ENCODE data around the gene FAM219A. TPM values are rescaled to one million over a fixed set of nuclear protein-coding genes. Genes with fewer than 3 reads are reported as not detected.
A peak's percentile ranks its signal among the peaks of the same experiment; 100 is the strongest.

Gene FAM219A
- total RNA-seq, 2 donors from 2014 or later = 17.1 to 19.6 TPM

DNA sequence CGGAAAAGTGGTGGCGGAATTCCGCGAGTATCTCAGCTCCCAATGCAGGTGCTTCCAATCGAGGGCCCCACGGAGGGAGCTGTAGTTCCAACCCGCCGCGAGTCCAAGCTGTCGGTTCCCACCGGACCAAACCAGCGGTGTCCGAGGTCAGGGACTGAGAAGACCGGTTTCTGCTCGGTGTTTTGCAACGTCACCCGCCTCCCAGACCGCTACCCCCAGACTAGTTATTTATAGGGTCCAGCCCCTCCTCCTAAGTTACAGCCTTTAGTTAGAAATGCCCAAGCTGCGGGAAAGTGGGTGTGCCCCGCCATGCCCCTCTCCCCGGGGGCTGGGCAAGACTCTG, 81.0 kb downstream of the FAM219A start:
- H3K27ac Mint-ChIP-seq = peak overlapping the region; percentile 36
- H3K27ac ChIP-seq (ENCODE audit: low read depth, low read length) = no peak overlapping the region
- no peak for DNase-seq
- H3K36me3 Mint-ChIP-seq (ENCODE audit: low read depth) = peaks cover 14% of the 10 kb centered on the region
- no peaks in the 10 kb centered on the region for H3K9me3 ChIP-seq (ENCODE audit: control insufficient read depth, low read length)
- H3K4me3 Mint-ChIP-seq = peak overlapping the region; percentile 87
- peaks cover 37% of the 10 kb centered on the region for H3K27me3 Mint-ChIP-seq (ENCODE audit: insufficient read depth)
- peak overlapping the region; percentile 57 for H3K9ac ChIP-seq (ENCODE audit: extremely low read depth, low read length, poor library complexity, severe bottlenecking)
- H3K36me3 ChIP-seq (ENCODE audit: control insufficient read depth, insufficient read depth, low read length) = peaks cover 15% of the 10 kb centered on the region
- H3K9me3 Mint-ChIP-seq = peaks cover 6% of the 10 kb centered on the region
- H3K4me1 ChIP-seq (ENCODE audit: control insufficient read depth, insufficient read depth, low read length) = no peaks in the 10 kb centered on the region
- peak overlapping the region; percentile 92 for H3K4me3 ChIP-seq (ENCODE audit: low read length)
- 16 to 32% methylated on average over 10 to 21 of the region's 21 CpGs for WGBS, 2 experiments (ENCODE audit: insufficient coverage in 1 of 2, insufficient read length in 1 of 2)
- H3K27me3 ChIP-seq (ENCODE audit: control insufficient read depth, insufficient read depth, low read length, poor library complexity, severe bottlenecking) = peaks cover 31% of the 10 kb centered on the region
- TF ChIP-seq CTCF (conservative IDR thresholded peaks at IDR 0.05) = no peak
- peaks cover 28% of the 10 kb centered on the region for H3K4me1 Mint-ChIP-seq

- peaks cover 31% of the 10 kb centered on the region for H3K27me3 Mint-ChIP-seq (ENCODE audit: insufficient read depth)
- peaks cover 11% of the 10 kb centered on the region for H3K9me3 Mint-ChIP-seq
- H3K4me3 Mint-ChIP-seq = peak within 1 kb of the TSS; percentile 87
- Histone ChIP-seq H3K4me3 (ENCODE audit: low read length) (peak within 1 kb of the TSS; percentile 92), H3K4me1 (ENCODE audit: control insufficient read depth, insufficient read depth, low read length) (no peaks in the 10 kb centered on the region), H3K9me3 (ENCODE audit: control insufficient read depth, low read length) (peaks cover 2% of the 10 kb centered on the region), H3K9ac (ENCODE audit: extremely low read depth, low read length, poor library complexity, severe bottlenecking) (peak within 1 kb of the TSS; percentile 71), H3K27me3 (ENCODE audit: control insufficient read depth, insufficient read depth, low read length, poor library complexity, severe bottlenecking) (peaks cover 25% of the 10 kb centered on the region), H3K36me3 (ENCODE audit: control insufficient read depth, insufficient read depth, low read length) (peaks cover 20% of the 10 kb centered on the region), H3K27ac (ENCODE audit: low read depth, low read length) (no peak within 1 kb of the TSS)
- WGBS, 2 experiments (ENCODE audit: insufficient coverage in 1 of 2, insufficient read length in 1 of 2) = 0 to 1% methylated on average over 30 to 54 of the region's 54 CpGs
- H3K4me1 Mint-ChIP-seq = peaks cover 28% of the 10 kb centered on the region
- H3K27ac Mint-ChIP-seq = peak within 1 kb of the TSS; percentile 99
- DNase-seq = peak; percentile 100
- H3K36me3 Mint-ChIP-seq (ENCODE audit: low read depth) = peaks cover 20% of the 10 kb centered on the region
- no peak for TF ChIP-seq CTCF (conservative IDR thresholded peaks at IDR 0.05)
These were observed 81.6 kb downstream of the FAM219A start, which contains the start of gene MYORG for GRCh38 chr9:34376596-34377403. Gene MYORG (minus strand): TSS chr9:34376898. CDS start chr9:34372943, 3,955 bp downstream.

DNA sequence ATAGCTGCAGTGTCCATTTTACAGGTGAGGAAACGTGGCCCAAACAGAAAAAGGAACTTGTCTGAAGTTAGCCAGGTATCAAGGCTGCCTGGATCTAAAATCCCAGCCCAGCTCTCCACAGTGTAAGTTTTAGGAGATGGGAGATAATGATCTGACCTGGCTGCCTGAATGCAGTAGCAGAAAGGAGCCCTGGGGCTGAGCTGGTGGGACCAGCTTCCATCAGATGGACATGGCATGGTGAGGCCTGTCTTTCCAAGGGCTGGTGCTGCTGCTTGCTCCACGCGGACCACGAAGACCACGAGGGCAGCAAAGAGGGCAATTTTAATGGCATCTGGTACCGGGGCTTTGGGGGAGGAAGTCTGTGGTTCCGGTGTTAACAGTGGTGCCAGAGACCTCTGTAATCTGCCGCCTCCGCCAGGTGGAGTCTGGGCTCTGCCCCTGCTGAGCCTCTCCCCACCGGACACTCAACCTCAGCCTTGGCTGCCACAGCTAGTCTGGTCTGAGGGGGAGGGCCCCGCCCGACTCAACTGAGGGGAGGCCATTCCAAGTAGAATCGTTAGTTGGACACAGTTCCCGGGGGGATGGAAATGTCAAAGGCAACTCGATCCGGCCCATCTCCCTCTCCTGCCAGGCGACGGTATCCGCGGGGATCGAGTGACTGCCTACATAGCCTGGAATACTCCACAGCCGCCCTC, 82.3 kb downstream of the FAM219A start:
- Mint-ChIP-seq H3K27ac (peak overlapping the region; percentile 99), H3K4me3 (peak overlapping the region; percentile 87), H3K27me3 (ENCODE audit: insufficient read depth) (peaks cover 24% of the 10 kb centered on the region), H3K36me3 (ENCODE audit: low read depth) (peaks cover 27% of the 10 kb centered on the region), H3K9me3 (peaks cover 17% of the 10 kb centered on the region), H3K4me1 (peaks cover 24% of the 10 kb centered on the region)
- TF ChIP-seq CTCF (conservative IDR thresholded peaks at IDR 0.05) = peak; percentile 66
- peak; percentile 90 for DNase-seq
- Histone ChIP-seq H3K9ac (ENCODE audit: extremely low read depth, low read length, poor library complexity, severe bottlenecking) (peak overlapping the region; percentile 71), H3K36me3 (ENCODE audit: control insufficient read depth, insufficient read depth, low read length) (peaks cover 28% of the 10 kb centered on the region), H3K9me3 (ENCODE audit: control insufficient read depth, low read length) (peaks cover 7% of the 10 kb centered on the region), H3K4me3 (ENCODE audit: low read length) (peak overlapping the region; percentile 92), H3K4me1 (ENCODE audit: control insufficient read depth, insufficient read depth, low read length) (no peaks in the 10 kb centered on the region), H3K27ac (ENCODE audit: low read depth, low read length) (no peak overlapping the region), H3K27me3 (ENCODE audit: control insufficient read depth, insufficient read depth, low read length, poor library complexity, severe bottlenecking) (peaks cover 18% of the 10 kb centered on the region)
- 2 to 5% methylated on average over 10 to 22 of the region's 22 CpGs for WGBS, 2 experiments (ENCODE audit: insufficient coverage in 1 of 2, insufficient read length in 1 of 2)

Measured in endodermal cell (in vitro differentiated cells).